Measurements from ENCODE around the gene CIP2A.
A peak's percentile ranks its signal among the peaks of the same experiment; 100 is the strongest.
"Not testable (repeated sequence)": the region's sequence is repeated elsewhere in the genome, so short reads cannot be mapped to it uniquely, and the experiment has no call there.

The CIP2A gene

GRCh38 chr3:108589081-108589997 lies at the start of gene CIP2A, which contains the start of gene DZIP3:
Gene CIP2A (minus strand): TSS chr3:108589438. CDS start chr3:108589375, 63 bp downstream.
Gene DZIP3 (plus strand): TSS chr3:108589722. CDS start chr3:108605407, 15,685 bp downstream.
- Histone ChIP-seq H3K4me1 (ENCODE audit: control insufficient read depth, insufficient read depth, low read length, unreplicated experiment) (peaks cover 29% of the 10 kb centered on the region), H3K27me3 (ENCODE audit: insufficient read depth, low read length) (no peaks in the 10 kb centered on the region), H3K79me2 (ENCODE audit: control insufficient read depth, insufficient read depth, low read length, unreplicated experiment) (peaks cover 76% of the 10 kb centered on the region), H3K4me3 (ENCODE audit: low read depth, low read length) (peak within 1 kb of the TSS; percentile 82), H3K27ac (ENCODE audit: low read depth, low read length) (peak within 1 kb of the TSS; percentile 87), H3K36me3 (ENCODE audit: insufficient read depth, low read length) (peaks cover 5% of the 10 kb centered on the region; the same call in 1 of the 2 replicates), H2AFZ (ENCODE audit: low read length, unreplicated experiment) (peak within 1 kb of the TSS; percentile 62)

DNA sequence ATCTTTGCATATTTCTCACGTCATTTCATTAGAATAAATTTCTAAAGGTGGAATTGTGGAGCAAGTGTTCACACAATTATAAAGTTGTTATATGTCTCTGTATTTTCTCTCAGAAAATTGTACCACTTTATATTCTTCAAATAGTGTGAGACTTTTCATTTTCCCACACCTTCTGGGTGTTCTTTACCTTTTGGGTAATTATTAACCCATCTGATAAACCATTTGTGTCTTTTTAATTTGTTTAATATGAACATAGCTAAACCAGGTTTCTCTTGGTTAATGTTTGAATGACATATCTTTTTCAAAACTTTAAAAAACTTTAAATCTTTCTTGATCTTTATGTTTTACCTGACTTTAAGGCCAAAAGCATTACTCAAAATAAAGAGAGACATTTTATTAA lies 40.7 kb upstream of the CIP2A start:
- Histone ChIP-seq H3K27ac (ENCODE audit: low read depth, low read length) (no peak overlapping the region), H3K27me3 (ENCODE audit: insufficient read depth, low read length) (no peaks in the 10 kb centered on the region), H3K4me3 (ENCODE audit: low read depth, low read length) (no peak overlapping the region), H3K36me3 (ENCODE audit: insufficient read depth, low read length) (0 out of 2 replicates have a peak, but pooled peaks cover 2% of the 10 kb centered on the region), H3K4me1 (ENCODE audit: control insufficient read depth, insufficient read depth, low read length, unreplicated experiment) (no peaks in the 10 kb centered on the region), H3K79me2 (ENCODE audit: control insufficient read depth, insufficient read depth, low read length, unreplicated experiment) (no peaks in the 10 kb centered on the region), H2AFZ (ENCODE audit: low read length, unreplicated experiment) (no peak overlapping the region)

GRCh38 chr3:108623504-108623903 lies 34.3 kb upstream of the CIP2A start:
- no peaks in the 10 kb centered on the region for H3K4me1 ChIP-seq (ENCODE audit: control insufficient read depth, insufficient read depth, low read length, unreplicated experiment)
- no peak overlapping the region for H2AFZ ChIP-seq (ENCODE audit: low read length, unreplicated experiment)
- no peaks in the 10 kb centered on the region for H3K79me2 ChIP-seq (ENCODE audit: control insufficient read depth, insufficient read depth, low read length, unreplicated experiment)
- no peak overlapping the region for H3K4me3 ChIP-seq (ENCODE audit: low read depth, low read length)
- no peak overlapping the region for H3K27ac ChIP-seq (ENCODE audit: low read depth, low read length)
- no peaks in the 10 kb centered on the region for H3K27me3 ChIP-seq (ENCODE audit: insufficient read depth, low read length)
- 0 out of 2 replicates have a peak, but pooled peaks cover 5% of the 10 kb centered on the region for H3K36me3 ChIP-seq (ENCODE audit: insufficient read depth, low read length)

DNA sequence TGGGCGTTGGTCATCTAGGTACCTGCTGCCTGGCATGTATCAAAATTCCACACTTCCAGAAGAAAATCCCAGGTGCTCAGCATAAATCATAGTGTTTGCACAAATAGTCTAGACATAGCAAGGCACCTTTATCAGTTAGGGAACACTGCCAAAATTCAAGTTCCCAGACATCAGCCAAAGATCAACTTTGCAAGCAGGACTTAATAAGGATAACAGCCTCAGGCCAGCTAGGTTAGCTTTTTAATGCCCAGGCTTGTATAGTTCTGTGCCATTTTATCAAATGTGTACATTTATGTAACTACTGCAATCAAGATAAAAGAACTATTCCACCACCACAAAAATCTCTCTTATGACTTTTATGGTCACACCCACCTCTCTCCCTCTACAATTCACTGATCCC lies 31.0 kb upstream of the CIP2A start:
- Histone ChIP-seq H2AFZ (ENCODE audit: low read length, unreplicated experiment) (no peak overlapping the region), H3K27ac (ENCODE audit: low read depth, low read length) (no peak overlapping the region), H3K27me3 (ENCODE audit: insufficient read depth, low read length) (no peaks in the 10 kb centered on the region), H3K36me3 (ENCODE audit: insufficient read depth, low read length) (0 out of 2 replicates have a peak, but pooled peaks cover 5% of the 10 kb centered on the region), H3K4me1 (ENCODE audit: control insufficient read depth, insufficient read depth, low read length, unreplicated experiment) (no peaks in the 10 kb centered on the region), H3K79me2 (ENCODE audit: control insufficient read depth, insufficient read depth, low read length, unreplicated experiment) (no peaks in the 10 kb centered on the region), H3K4me3 (ENCODE audit: low read depth, low read length) (no peak overlapping the region)

- not testable (repeated sequence) for H2AFZ ChIP-seq (ENCODE audit: low read length, unreplicated experiment); H3K36me3 ChIP-seq (ENCODE audit: insufficient read depth, low read length); H3K4me3 ChIP-seq (ENCODE audit: low read depth, low read length)
These were observed 26.9 kb upstream of the CIP2A start for GRCh38 chr3:108616090-108616489.

GRCh38 chr3:108610651-108611050 lies 21.4 kb upstream of the CIP2A start:
- H3K79me2 ChIP-seq (ENCODE audit: control insufficient read depth, insufficient read depth, low read length, unreplicated experiment): no peaks in the 10 kb centered on the region
- H3K4me1 ChIP-seq (ENCODE audit: control insufficient read depth, insufficient read depth, low read length, unreplicated experiment): no peaks in the 10 kb centered on the region
- H3K27ac ChIP-seq (ENCODE audit: low read depth, low read length): no peak overlapping the region
- no peak overlapping the region for H3K4me3 ChIP-seq (ENCODE audit: low read depth, low read length)
- H3K36me3 ChIP-seq (ENCODE audit: insufficient read depth, low read length): no peaks in the 10 kb centered on the region; the same call in 1 of the 2 replicates
- H2AFZ ChIP-seq (ENCODE audit: low read length, unreplicated experiment): no peak overlapping the region
- H3K27me3 ChIP-seq (ENCODE audit: insufficient read depth, low read length): no peaks in the 10 kb centered on the region

More at GRCh38 chr3:108616090-108616489, 26.9 kb upstream of the CIP2A start:
- not testable (repeated sequence) for H3K79me2 ChIP-seq (ENCODE audit: control insufficient read depth, insufficient read depth, low read length, unreplicated experiment); H3K27me3 ChIP-seq (ENCODE audit: insufficient read depth, low read length); H3K27ac ChIP-seq (ENCODE audit: low read depth, low read length); H3K4me1 ChIP-seq (ENCODE audit: control insufficient read depth, insufficient read depth, low read length, unreplicated experiment)

GRCh38 chr3:108608750-108609149 lies 19.5 kb upstream of the CIP2A start:
- no peak overlapping the region for H3K27ac ChIP-seq (ENCODE audit: low read depth, low read length)
- no peaks in the 10 kb centered on the region for H3K79me2 ChIP-seq (ENCODE audit: control insufficient read depth, insufficient read depth, low read length, unreplicated experiment)
- no peak overlapping the region for H2AFZ ChIP-seq (ENCODE audit: low read length, unreplicated experiment)
- no peaks in the 10 kb centered on the region; the same call in 1 of the 2 replicates for H3K36me3 ChIP-seq (ENCODE audit: insufficient read depth, low read length)
- H3K4me1 ChIP-seq (ENCODE audit: control insufficient read depth, insufficient read depth, low read length, unreplicated experiment): peaks cover 8% of the 10 kb centered on the region
- no peak overlapping the region for H3K4me3 ChIP-seq (ENCODE audit: low read depth, low read length)
- H3K27me3 ChIP-seq (ENCODE audit: insufficient read depth, low read length): no peaks in the 10 kb centered on the region

DNA sequence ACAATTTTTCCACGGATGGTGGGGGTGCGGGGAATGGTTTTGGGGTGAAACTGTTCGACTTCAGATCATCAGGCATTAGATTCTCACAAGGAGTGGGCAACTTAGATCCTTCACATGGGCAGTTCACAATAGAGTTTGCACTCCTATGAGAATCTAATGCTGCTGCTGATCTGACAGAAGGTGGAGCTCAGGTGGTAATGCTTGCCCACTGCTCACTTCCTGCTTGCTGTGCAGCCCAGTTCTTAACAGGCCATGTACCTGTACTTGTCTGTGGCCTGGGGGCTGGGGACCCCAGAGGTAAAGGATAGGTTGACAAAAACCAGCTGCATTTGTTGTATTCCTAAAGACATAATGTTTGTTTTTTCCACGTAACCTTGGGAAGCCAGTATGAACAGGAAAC lies 16.3 kb upstream of the CIP2A start:
- Histone ChIP-seq H2AFZ (ENCODE audit: low read length, unreplicated experiment) (no peak overlapping the region), H3K4me3 (ENCODE audit: low read depth, low read length) (no peak overlapping the region), H3K4me1 (ENCODE audit: control insufficient read depth, insufficient read depth, low read length, unreplicated experiment) (peaks cover 18% of the 10 kb centered on the region), H3K79me2 (ENCODE audit: control insufficient read depth, insufficient read depth, low read length, unreplicated experiment) (peaks cover 3% of the 10 kb centered on the region), H3K36me3 (ENCODE audit: insufficient read depth, low read length) (no peaks in the 10 kb centered on the region), H3K27me3 (ENCODE audit: insufficient read depth, low read length) (no peaks in the 10 kb centered on the region), H3K27ac (ENCODE audit: low read depth, low read length) (no peak overlapping the region)

GRCh38 chr3:108605028-108605427 lies 15.8 kb upstream of the CIP2A start:
- no peak overlapping the region for H2AFZ ChIP-seq (ENCODE audit: low read length, unreplicated experiment)
- H3K36me3 ChIP-seq (ENCODE audit: insufficient read depth, low read length): no peaks in the 10 kb centered on the region
- no peak overlapping the region for H3K4me3 ChIP-seq (ENCODE audit: low read depth, low read length)
- peaks cover 3% of the 10 kb centered on the region for H3K79me2 ChIP-seq (ENCODE audit: control insufficient read depth, insufficient read depth, low read length, unreplicated experiment)
- H3K27ac ChIP-seq (ENCODE audit: low read depth, low read length): no peak overlapping the region
- no peaks in the 10 kb centered on the region for H3K27me3 ChIP-seq (ENCODE audit: insufficient read depth, low read length)
- H3K4me1 ChIP-seq (ENCODE audit: control insufficient read depth, insufficient read depth, low read length, unreplicated experiment): peaks cover 18% of the 10 kb centered on the region

GRCh38 chr3:108603691-108604090 lies 14.5 kb upstream of the CIP2A start:
- Histone ChIP-seq H3K27me3 (ENCODE audit: insufficient read depth, low read length) (no peaks in the 10 kb centered on the region), H3K36me3 (ENCODE audit: insufficient read depth, low read length) (no peaks in the 10 kb centered on the region), H2AFZ (ENCODE audit: low read length, unreplicated experiment) (peak overlapping the region; percentile 36), H3K4me1 (ENCODE audit: control insufficient read depth, insufficient read depth, low read length, unreplicated experiment) (peaks cover 18% of the 10 kb centered on the region), H3K27ac (ENCODE audit: low read depth, low read length) (no peak overlapping the region), H3K79me2 (ENCODE audit: control insufficient read depth, insufficient read depth, low read length, unreplicated experiment) (peaks cover 3% of the 10 kb centered on the region), H3K4me3 (ENCODE audit: low read depth, low read length) (no peak overlapping the region)

GRCh38 chr3:108602935-108603294 lies 13.7 kb upstream of the CIP2A start:
- Histone ChIP-seq H3K4me1 (ENCODE audit: control insufficient read depth, insufficient read depth, low read length, unreplicated experiment) (peaks cover 18% of the 10 kb centered on the region), H3K79me2 (ENCODE audit: control insufficient read depth, insufficient read depth, low read length, unreplicated experiment) (peaks cover 6% of the 10 kb centered on the region), H2AFZ (ENCODE audit: low read length, unreplicated experiment) (no peak overlapping the region), H3K4me3 (ENCODE audit: low read depth, low read length) (no peak overlapping the region), H3K36me3 (ENCODE audit: insufficient read depth, low read length) (no peaks in the 10 kb centered on the region), H3K27me3 (ENCODE audit: insufficient read depth, low read length) (no peaks in the 10 kb centered on the region), H3K27ac (ENCODE audit: low read depth, low read length) (no peak overlapping the region)
